HG03558 (cell line): ENCODE measurements around the gene TUBB3.
"Not testable (repeated sequence)": the region's sequence is repeated elsewhere in the genome, so short reads cannot be mapped to it uniquely, and the experiment has no call there.

Experiments
- ATAC-seq: cut with Tn5 transposase; IDR thresholded peaks from one replicate; pipeline ENCODE4 v1.9.1; 2021; ENCODE audit warnings: moderate number of reproducible peaks; ENCODE audit not compliant: unreplicated experiment; ENCODE audit errors: extremely low read depth

The TUBB3 gene

DNA sequence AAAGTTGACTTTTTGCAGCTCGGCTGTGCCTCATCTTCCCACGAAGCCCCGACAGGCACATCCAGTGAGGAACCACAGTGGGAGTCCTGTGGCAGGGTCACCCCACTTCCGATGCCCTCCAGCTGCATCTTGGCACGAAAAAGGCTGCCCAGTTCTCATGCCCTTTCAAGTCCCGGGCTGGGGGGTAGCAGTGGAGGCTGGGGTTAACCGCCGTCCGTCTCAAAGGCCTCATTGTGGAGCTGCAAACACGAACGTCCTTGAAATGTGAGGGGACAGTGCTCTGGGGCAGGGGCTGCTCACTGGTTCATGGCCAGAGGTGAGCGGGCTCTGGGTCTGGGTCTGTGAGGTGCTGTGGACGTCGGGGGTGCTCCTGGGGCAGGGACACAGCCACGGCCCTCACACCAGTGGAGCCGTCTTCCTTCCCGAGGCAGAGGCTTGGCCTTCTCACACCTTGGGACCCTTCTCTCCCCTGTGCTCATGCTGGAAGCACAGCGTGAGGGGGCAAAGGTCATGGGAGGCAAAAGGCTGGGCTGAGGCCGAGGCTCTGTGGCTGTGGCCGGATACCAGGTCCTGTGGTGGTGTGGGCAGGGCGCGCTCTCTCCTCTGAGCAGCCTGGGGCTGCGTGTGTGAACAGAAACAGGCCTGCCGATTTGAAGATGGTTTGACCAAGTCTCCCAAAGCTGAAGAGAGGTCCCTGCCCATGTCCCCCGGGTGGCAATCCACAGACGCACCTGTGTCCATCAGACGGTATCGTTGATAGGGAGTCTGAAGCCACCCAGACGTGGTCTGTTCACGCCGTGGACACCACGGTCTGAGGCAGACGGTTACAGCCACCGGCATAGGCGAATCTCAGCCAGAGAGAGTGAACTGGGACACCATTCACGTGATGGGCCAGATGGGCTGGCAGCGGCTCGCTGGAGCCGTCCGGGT is 7.6 kb upstream of the TUBB3 start:
- ATAC-seq = no peak

DNA sequence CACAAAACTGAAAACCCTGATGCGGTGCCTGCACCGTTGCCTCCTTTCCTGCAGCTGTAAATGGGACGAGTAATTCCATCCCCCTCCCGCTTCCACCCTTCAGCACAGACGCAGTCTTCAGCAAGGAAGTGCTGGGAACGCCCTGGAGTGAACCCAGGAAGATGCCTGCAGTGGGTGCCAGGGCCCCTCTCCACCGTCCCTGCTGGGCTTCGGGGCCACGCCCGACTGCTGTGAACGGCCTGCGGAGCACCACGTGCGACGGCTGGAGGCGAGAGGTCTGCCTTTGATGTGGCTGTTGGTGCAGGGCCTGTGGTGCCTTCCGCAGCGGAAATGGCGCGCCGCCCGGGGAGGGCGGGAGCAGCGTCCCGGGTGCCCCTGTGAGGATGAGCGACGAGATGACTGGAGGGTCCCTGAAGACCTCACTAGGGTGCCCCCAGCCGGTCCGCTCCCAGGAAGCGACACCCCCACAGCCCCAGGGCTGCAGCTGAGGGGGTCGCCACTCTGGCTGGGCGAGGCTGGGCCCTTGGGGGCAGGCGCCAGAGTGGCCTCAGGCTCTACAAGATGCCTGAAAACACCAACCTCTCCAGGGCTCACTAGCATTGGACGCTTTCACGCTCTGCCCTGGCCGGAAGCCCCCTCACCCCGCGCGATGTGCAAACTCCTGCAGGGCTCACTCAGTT is 5.2 kb upstream of the TUBB3 start:
- no peak for ATAC-seq

DNA sequence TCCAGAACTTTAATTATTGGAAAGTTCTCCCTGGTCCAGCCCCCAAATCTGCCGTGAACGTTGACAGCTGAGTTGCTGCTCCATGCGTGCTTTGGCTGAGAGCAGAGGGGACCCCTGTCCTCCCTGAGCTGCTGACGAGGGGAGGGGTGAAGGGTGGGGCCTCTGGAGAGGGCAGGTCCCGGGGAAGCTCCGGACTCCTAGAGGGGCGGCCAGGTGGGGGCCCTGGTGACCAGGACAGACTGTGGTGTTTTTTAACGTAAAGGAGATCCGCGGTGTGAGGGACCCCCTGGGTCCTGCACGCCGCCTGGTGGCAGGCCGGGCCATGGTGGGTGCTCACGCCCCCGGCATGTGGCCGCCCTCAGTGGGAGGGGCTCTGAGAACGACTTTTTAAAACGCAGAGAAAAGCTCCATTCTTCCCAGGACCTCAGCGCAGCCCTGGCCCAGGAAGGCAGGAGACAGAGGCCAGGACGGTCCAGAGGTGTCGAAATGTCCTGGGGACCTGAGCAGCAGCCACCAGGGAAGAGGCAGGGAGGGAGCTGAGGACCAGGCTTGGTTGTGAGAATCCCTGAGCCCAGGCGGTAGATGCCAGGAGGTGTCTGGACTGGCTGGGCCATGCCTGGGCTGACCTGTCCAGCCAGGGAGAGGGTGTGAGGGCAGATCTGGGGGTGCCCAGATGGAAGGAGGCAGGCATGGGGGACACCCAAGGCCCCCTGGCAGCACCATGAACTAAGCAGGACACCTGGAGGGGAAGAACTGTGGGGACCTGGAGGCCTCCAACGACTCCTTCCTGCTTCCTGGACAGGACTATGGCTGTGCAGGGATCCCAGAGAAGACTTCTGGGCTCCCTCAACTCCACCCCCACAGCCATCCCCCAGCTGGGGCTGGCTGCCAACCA is 4.4 kb upstream of the TUBB3 start, which contains the start of gene MC1R:
TSS of gene MC1R (plus strand) at position 410 of the 895 bp plus-strand sequence. CDS start at position 807, 397 bp downstream.
- ATAC-seq = no peak

DNA sequence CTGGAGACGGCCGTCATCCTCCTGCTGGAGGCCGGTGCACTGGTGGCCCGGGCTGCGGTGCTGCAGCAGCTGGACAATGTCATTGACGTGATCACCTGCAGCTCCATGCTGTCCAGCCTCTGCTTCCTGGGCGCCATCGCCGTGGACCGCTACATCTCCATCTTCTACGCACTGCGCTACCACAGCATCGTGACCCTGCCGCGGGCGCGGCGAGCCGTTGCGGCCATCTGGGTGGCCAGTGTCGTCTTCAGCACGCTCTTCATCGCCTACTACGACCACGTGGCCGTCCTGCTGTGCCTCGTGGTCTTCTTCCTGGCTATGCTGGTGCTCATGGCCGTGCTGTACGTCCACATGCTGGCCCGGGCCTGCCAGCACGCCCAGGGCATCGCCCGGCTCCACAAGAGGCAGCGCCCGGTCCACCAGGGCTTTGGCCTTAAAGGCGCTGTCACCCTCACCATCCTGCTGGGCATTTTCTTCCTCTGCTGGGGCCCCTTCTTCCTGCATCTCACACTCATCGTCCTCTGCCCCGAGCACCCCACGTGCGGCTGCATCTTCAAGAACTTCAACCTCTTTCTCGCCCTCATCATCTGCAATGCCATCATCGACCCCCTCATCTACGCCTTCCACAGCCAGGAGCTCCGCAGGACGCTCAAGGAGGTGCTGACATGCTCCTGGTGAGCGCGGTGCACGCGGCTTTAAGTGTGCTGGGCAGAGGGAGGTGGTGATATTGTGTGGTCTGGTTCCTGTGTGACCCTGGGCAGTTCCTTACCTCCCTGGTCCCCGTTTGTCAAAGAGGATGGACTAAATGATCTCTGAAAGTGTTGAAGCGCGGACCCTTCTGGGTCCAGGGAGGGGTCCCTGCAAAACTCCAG is 3.4 kb upstream of the TUBB3 start:
- no peak for ATAC-seq

DNA sequence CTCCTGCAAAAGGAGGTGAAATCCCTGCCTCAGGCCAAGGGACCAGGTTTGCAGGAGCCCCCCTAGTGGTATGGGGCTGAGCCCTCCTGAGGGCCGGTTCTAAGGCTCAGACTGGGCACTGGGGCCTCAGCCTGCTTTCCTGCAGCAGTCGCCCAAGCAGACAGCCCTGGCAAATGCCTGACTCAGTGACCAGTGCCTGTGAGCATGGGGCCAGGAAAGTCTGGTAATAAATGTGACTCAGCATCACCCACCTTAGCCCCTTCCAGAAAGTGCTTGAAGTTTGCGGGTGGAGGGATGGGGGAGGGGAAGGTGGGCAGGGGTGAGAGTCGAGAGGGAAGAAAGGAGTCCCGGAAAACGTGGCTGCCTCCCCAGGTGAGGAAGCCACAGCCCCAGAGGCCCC is 2.4 kb upstream of the TUBB3 start:
- no peak for ATAC-seq

DNA sequence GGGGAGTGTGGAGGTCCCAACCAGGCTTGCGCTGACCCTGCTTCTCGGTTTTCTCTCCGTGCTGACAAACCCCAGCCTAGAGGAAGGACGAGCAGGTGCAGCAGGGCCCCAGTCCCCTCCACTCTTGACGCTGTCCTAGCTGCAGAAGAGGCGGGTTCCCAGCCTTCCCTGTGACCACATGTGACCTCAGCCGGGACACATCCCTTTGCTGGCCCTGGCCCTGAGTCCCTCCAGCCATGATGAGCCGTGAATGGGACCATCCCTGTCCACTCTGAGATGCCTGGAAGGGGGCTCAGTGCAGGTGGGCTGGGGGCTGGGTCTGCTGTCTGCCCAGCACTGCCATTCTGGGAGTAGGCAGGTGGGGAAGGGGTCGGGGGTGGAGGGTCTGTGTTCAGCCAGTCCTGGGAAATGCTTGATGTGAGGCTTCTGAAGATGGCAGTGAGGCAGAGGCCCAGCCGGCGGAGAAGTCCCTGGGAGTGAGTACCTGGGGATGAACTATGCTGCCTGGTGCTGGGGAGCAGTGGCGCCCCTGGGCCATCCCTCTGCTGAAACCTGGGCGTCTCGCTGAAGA is 1.9 kb upstream of the TUBB3 start:
- no peak for ATAC-seq

DNA sequence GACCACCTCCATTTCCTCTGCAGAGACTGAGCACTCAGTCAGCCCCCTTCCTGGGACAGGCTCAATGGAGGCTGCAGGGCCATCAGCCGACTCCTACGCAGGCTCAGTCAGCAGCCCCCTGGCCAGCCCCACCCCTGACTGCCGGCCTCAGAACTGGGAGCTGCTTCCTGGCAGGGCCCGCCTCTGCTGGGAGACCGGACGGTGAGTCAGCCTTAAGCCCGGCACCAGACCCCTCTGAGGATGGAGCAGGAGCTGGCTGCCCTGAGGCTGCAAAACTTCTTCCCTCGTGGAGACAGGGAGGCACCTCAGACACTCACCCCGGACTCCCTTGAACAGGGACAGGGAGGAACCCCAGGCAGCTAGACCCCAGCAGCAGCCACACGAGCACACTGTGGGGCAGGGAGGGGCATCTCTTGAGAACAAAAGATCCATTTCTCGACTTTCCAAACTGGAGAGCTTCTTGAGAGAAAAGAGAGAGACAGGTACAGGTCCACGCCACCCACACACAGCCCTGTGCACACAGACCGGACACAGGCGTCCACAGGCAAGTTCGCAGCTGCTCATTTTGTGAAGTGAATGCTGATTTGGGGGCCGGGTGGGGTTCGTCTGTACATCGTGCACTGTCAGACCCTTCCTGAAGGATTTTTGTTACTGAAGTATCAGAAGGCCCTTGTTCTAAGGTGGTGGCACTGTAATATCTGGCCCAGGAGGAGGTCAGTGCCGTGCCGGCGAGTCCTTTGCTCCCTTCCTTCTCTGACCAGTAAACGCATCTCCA is 1.3 kb upstream of the TUBB3 start:
- ATAC-seq = no peak

DNA sequence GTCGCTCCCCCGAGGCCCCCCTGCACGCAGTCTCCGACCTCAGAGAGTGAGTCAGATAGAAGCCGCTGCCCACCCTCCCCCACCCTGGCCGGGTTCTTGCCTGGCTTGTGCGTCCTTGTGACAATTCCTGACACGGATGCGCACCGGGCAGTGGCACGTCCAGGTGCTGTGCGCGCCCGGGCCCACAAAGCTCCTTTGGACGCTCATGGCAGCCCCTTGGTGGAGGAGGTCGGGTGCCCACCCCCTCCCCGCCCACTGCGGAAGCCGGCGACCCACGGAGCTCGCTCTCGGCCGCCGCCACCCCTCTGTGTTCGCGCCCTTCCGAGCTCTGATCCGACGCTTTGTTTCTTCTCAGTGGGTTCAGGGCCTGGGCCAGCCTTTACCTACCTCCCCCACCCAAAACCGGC is 662 bp upstream of the TUBB3 start:
- no peak for ATAC-seq

DNA sequence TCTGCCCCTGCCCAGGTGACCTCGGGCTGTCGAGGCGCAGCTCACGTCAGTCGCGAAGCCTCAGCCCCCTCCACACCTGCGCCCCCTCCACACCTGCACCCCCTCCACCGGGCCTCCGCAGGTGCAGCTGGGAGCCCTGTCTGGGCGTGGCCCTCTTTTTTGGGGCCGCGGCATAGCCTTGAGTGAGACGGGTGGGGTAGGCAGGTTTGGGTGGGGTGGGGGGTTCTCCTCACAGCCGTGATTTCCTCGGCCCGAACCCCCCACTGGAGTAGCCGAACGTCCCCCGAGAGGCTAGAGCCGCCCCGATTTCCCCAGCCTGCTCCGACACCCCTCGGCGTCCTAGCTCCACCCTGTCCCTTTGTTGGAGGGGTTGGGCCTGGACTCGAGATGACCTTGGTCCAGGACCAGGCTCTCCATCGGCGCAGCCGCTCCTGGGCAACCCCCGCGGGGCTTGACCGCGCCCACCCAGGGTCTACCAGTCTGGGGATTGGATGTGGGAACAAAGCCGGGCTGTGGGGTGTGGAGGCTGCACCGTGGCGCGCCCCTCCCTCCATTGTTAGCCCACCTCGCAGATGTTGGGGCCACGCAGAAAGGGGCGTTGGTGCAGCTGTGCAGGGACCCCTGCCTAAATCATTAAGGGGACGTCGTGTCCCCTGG is 626 bp downstream of the TUBB3 start:
- no peak for ATAC-seq

DNA sequence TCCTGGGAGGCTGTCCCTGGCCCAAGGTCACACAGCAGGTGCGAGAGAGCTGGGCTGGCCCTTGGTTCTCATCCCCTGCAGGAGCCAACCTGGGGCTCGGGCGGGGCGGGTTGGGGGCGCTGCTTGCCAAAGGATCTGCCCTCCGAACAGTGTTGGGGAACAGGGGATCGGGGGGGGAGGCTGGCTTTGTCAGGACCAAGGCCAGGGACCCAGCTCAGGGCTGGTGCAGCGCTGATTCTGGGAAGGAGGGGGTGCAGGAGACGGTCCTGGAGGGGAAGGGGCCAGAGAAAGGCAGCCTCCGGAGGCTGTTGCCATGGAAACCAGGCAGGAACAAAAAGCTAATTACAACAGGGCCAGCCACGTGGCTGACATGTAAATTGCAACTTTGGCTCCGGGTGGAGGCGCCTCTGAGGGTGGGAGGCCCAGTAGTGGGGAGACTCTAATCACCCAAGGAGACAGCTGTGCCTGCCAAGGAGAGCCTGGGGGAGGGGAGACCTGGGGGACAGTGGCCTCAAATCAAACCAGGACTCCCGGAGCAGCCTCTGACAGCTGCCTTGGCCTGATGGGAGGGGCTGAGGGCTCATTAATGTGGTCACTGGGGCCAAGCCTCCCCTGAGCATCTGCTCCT is 1.3 kb downstream of the TUBB3 start:
- ATAC-seq = no peak

DNA sequence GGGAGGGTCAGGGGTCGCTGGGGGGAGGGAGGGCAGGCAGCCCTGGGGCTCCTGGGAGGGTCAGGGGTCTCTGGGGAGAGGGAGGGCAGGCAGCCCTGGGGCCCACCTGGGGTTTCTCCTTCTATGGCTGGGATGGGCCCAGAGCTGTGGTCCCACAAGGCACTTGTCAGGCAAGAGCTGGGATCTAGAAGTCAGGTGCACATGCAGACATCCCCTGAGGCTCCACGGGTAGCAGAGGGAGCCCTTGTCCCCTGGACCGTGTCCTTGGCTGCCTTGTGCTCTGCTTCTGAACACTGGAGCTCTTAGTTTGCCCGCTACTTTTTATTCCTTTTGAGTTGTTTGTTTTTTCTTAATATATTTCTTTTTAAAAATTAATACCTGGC is 1.8 kb downstream of the TUBB3 start:
- ATAC-seq = no peak

DNA sequence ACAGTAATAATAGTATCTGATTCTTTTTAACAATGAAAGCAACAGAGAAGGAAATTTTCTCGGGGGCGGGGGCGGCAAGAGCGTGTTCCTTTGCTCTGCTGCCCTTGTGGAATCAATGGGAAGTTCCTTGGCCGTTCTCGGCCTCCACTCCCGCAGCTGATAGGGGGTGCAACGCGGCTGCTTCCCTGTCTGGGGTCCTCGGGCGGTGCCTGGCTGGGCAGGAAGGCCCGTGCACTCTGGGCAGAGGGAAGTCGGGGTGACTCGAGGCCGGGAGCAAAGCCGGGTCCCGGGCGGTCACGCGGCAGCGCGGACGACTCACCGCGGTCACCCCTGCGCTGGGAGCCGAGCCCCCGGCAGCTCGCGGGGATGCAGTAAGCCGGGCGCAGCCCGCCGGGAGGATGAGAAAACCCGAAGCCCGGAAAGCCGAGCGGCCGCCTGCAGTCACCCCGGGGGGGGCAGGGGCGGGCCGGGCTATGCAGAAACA is 2.5 kb downstream of the TUBB3 start:
- ATAC-seq = no peak

DNA sequence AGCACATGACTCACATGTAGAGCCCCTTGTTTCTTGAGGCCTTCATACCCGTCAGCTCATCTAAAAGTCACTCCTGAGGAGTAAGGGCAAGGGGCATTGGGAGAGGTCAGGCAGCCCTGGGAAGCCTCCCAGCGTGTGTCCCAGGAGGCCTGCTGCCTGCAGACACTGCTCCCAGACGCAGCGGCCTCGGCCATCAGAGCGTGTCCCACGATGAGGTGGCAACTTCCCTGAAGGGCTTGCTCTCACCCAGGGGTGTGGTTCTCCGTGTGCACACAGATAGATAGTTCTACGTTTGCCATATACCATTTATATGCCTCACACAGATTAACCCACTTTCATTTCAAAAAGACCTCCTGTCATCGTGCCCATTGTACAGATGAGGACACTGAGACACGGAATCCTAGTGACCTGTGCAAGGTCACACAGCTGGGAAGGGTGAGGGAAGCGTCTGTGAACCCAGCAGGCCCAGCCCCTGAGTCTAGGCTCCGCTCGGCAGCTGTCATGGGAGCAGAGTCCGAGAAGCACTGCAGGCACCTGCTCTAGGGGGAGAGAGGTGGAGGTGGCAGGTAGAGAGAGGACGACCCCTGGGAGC is 8.3 kb downstream of the TUBB3 start:
- no peak for ATAC-seq

DNA sequence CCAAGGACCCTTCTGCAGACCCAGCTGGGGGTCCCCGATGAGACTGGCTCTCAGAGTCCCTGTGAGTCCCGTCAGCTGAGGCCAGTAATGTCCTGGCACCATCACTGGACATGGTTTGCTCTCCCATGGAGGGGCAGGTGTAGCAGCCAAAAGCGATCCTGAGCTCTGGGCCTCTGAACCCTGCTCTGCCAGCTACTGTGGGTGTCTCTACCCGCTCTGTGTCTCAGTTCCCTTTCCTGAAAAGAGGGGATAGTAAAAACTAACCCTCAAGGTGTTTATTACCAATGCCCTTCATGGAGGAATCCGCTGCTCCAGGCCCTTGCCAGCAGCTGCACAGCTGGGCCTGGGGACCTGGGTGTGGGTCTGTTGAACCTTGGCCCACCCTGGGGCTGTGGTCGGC is 8.8 kb downstream of the TUBB3 start:
- ATAC-seq = no peak

DNA sequence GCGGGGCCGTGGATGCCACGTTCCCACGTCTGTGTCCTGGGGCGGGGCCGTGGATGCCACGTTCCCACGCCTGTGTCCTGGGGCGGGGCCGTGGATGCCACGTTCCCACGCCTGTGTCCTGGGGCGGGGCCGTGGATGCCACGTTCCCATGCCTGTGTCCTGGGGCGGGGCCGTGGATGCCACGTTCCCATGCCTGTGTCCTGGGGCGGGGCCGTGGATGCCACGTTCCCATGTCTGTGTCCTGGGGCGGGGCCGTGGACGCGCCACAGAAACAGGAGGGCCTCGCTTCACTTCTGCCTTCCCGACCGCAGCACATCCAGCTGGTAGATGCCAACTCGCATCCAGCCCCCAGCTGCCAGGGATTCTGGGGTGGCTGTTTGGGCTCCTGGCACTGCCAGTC is 10.9 kb downstream of the TUBB3 start:
- not testable (repeated sequence) for ATAC-seq

DNA sequence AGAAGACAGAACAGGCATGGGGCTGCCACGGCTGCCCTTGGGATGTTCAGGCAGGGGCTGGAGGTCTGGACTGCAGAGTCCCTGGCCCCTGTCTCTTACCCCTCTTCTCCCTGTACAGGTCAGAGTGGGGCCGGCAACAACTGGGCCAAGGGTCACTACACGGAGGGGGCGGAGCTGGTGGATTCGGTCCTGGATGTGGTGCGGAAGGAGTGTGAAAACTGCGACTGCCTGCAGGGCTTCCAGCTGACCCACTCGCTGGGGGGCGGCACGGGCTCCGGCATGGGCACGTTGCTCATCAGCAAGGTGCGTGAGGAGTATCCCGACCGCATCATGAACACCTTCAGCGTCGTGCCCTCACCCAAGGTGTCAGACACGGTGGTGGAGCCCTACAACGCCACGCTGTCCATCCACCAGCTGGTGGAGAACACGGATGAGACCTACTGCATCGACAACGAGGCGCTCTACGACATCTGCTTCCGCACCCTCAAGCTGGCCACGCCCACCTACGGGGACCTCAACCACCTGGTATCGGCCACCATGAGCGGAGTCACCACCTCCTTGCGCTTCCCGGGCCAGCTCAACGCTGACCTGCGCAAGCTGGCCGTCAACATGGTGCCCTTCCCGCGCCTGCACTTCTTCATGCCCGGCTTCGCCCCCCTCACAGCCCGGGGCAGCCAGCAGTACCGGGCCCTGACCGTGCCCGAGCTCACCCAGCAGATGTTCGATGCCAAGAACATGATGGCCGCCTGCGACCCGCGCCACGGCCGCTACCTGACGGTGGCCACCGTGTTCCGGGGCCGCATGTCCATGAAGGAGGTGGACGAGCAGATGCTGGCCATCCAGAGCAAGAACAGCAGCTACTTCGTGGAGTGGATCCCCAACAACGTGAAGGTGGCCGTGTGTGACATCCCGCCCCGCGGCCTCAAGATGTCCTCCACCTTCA is 11.7 kb downstream of the TUBB3 start:
- no peak for ATAC-seq
